ENCODE results near the gene MPRIP. TPM values are rescaled to one million over a fixed set of nuclear protein-coding genes. Genes with fewer than 3 reads are reported as not detected.

MPRIP gene
- total and polyA plus RNA-seq, 3 experiments from 2014 or later = 40.3 to 184 (median 174) TPM

GRCh38 chr17:17075125-17075781 lies 33.0 kb downstream of the MPRIP start:
- CTCF ChIA-PET = no interaction called here
- peak in 1 of 5 donors; percentile 45 for DNase-seq

GRCh38 chr17:17076066-17076465 lies 33.8 kb downstream of the MPRIP start:
- Mint-ChIP-seq H3K4me1 (peaks cover 44 to 62% (median 52%) of the 10 kb centered on the region in 3 donors), H3K4me3 (no peak overlapping the region), H3K27me3 (no peaks in the 10 kb centered on the region), H3K27ac (peak overlapping the region in 5 of 8 donors; percentile 13 to 81 (median 55)), H3K36me3 (peaks cover 3 to 70% (median 16%) of the 10 kb centered on the region in 3 donors), H3K9me3 (no peaks in the 10 kb centered on the region)
- CTCF ChIA-PET = interaction anchor here (1.4 kb wide), 1 partner anchor 197 kb away, joined by 3 read pairs; no protein-coding TSS in a partner anchor
- Histone ChIP-seq H3K27ac (ENCODE audit: low read depth, low read length) (no peak overlapping the region), H3K27me3 (ENCODE audit: insufficient read depth, low read length, poor library complexity, severe bottlenecking) (no peaks in the 10 kb centered on the region), H3K4me3 (ENCODE audit: low read length) (no peak overlapping the region), H3K9me3 (ENCODE audit: low read length) (no peaks in the 10 kb centered on the region), H3K4me1 (ENCODE audit: insufficient read depth, low read length) (peaks cover 28% of the 10 kb centered on the region), H3K36me3 (ENCODE audit: insufficient read depth, low read length) (peaks cover 12% of the 10 kb centered on the region)
- DNase-seq = peak in 1 of 5 donors; percentile 13
- POLR2A ChIA-PET = no interaction called here

More at GRCh38 chr17:17075125-17075781, 33.0 kb downstream of the MPRIP start:
- Mint-ChIP-seq H3K4me3 (peak overlapping the region in 1 of 7 donors; percentile 35), H3K9me3 (peaks cover 0 to 2% (median 0%) of the 10 kb centered on the region in 5 donors), H3K27me3 (no peaks in the 10 kb centered on the region), H3K36me3 (peaks cover 6 to 69% (median 20%) of the 10 kb centered on the region in 3 donors), H3K4me1 (peaks cover 45 to 65% (median 57%) of the 10 kb centered on the region in 3 donors), H3K27ac (peak overlapping the region; percentile 5 to 87 (median 60))
- H3K4me3 ChIP-seq (ENCODE audit: low read length) = no peak overlapping the region
- peaks cover 12% of the 10 kb centered on the region for H3K36me3 ChIP-seq (ENCODE audit: insufficient read depth, low read length)
- no peaks in the 10 kb centered on the region for H3K27me3 ChIP-seq (ENCODE audit: insufficient read depth, low read length, poor library complexity, severe bottlenecking)
- POLR2A ChIA-PET = no interaction called here
- no peak overlapping the region for H3K27ac ChIP-seq (ENCODE audit: low read depth, low read length)
- H3K4me1 ChIP-seq (ENCODE audit: insufficient read depth, low read length) = peaks cover 28% of the 10 kb centered on the region
- H3K9me3 ChIP-seq (ENCODE audit: low read length) = no peaks in the 10 kb centered on the region

GRCh38 chr17:17077101-17077500 lies 34.8 kb downstream of the MPRIP start:
- H3K9me3 Mint-ChIP-seq = no peaks in the 10 kb centered on the region
- H3K4me1 Mint-ChIP-seq = peaks cover 38 to 55% (median 46%) of the 10 kb centered on the region in 3 donors
- no peaks in the 10 kb centered on the region for H3K27me3 Mint-ChIP-seq
- H3K27ac Mint-ChIP-seq = peak overlapping the region in 2 of 8 donors; percentile 23 to 73
- DNase-seq = no peak
- POLR2A ChIA-PET = no interaction called here
- no peaks in the 10 kb centered on the region for H3K27me3 ChIP-seq (ENCODE audit: insufficient read depth, low read length, poor library complexity, severe bottlenecking)
- H3K27ac ChIP-seq (ENCODE audit: low read depth, low read length) = no peak overlapping the region
- H3K9me3 ChIP-seq (ENCODE audit: low read length) = no peaks in the 10 kb centered on the region
- H3K4me3 ChIP-seq (ENCODE audit: low read length) = no peak overlapping the region
- H3K4me3 Mint-ChIP-seq = no peak overlapping the region
- H3K36me3 Mint-ChIP-seq = peaks cover 3 to 68% (median 15%) of the 10 kb centered on the region in 3 donors
- CTCF ChIA-PET = interaction anchor here (1.4 kb wide), 1 partner anchor 196 kb away, joined by 3 read pairs; no protein-coding TSS in a partner anchor
- peaks cover 12% of the 10 kb centered on the region for H3K36me3 ChIP-seq (ENCODE audit: insufficient read depth, low read length)
- H3K4me1 ChIP-seq (ENCODE audit: insufficient read depth, low read length) = peaks cover 27% of the 10 kb centered on the region

- CTCF ChIA-PET = no interaction called here
- Mint-ChIP-seq H3K4me3 (no peak overlapping the region), H3K27me3 (no peaks in the 10 kb centered on the region), H3K27ac (peak overlapping the region in 1 of 8 donors; percentile 77), H3K4me1 (peaks cover 37 to 50% (median 42%) of the 10 kb centered on the region in 3 donors), H3K9me3 (no peaks in the 10 kb centered on the region), H3K36me3 (peaks cover 3 to 68% (median 18%) of the 10 kb centered on the region in 3 donors)
- Histone ChIP-seq H3K27me3 (ENCODE audit: insufficient read depth, low read length, poor library complexity, severe bottlenecking) (no peaks in the 10 kb centered on the region), H3K4me3 (ENCODE audit: low read length) (no peak overlapping the region), H3K27ac (ENCODE audit: low read depth, low read length) (no peak overlapping the region), H3K36me3 (ENCODE audit: insufficient read depth, low read length) (peaks cover 12% of the 10 kb centered on the region), H3K9me3 (ENCODE audit: low read length) (no peaks in the 10 kb centered on the region), H3K4me1 (ENCODE audit: insufficient read depth, low read length) (peaks cover 17% of the 10 kb centered on the region)
- POLR2A ChIA-PET = no interaction called here
- DNase-seq = peak in 1 of 5 donors; percentile 10
Measured at GRCh38 chr17:17077861-17078732, 35.8 kb downstream of the MPRIP start.

GRCh38 chr17:17078832-17079231 lies 36.6 kb downstream of the MPRIP start:
- POLR2A ChIA-PET = no interaction called here
- no peaks in the 10 kb centered on the region for H3K27me3 Mint-ChIP-seq
- no peaks in the 10 kb centered on the region for H3K9me3 Mint-ChIP-seq
- CTCF ChIA-PET = no interaction called here
- H3K27me3 ChIP-seq (ENCODE audit: insufficient read depth, low read length, poor library complexity, severe bottlenecking) = no peaks in the 10 kb centered on the region
- peaks cover 11% of the 10 kb centered on the region for H3K4me1 ChIP-seq (ENCODE audit: insufficient read depth, low read length)
- H3K27ac ChIP-seq (ENCODE audit: low read depth, low read length) = no peak overlapping the region
- peak in 1 of 5 donors; percentile 30 for DNase-seq
- no peak overlapping the region for H3K4me3 Mint-ChIP-seq
- no peaks in the 10 kb centered on the region for H3K9me3 ChIP-seq (ENCODE audit: low read length)
- H3K4me1 Mint-ChIP-seq = peaks cover 33 to 45% (median 38%) of the 10 kb centered on the region in 3 donors
- peaks cover 12% of the 10 kb centered on the region for H3K36me3 ChIP-seq (ENCODE audit: insufficient read depth, low read length)
- no peak overlapping the region for H3K4me3 ChIP-seq (ENCODE audit: low read length)
- peaks cover 3 to 70% (median 20%) of the 10 kb centered on the region in 3 donors for H3K36me3 Mint-ChIP-seq
- H3K27ac Mint-ChIP-seq = peak overlapping the region in 3 of 8 donors; percentile 14 to 54 (median 33)

GRCh38 chr17:17079336-17079735 lies 37.1 kb downstream of the MPRIP start:
- no peaks in the 10 kb centered on the region for H3K27me3 ChIP-seq (ENCODE audit: insufficient read depth, low read length, poor library complexity, severe bottlenecking)
- Mint-ChIP-seq H3K27me3 (no peaks in the 10 kb centered on the region), H3K9me3 (no peaks in the 10 kb centered on the region), H3K27ac (peak overlapping the region in 1 of 8 donors; percentile 14), H3K36me3 (peaks cover 3 to 75% (median 21%) of the 10 kb centered on the region in 3 donors), H3K4me3 (no peak overlapping the region), H3K4me1 (peaks cover 28 to 45% (median 33%) of the 10 kb centered on the region in 3 donors)
- H3K4me1 ChIP-seq (ENCODE audit: insufficient read depth, low read length) = peaks cover 6% of the 10 kb centered on the region
- H3K9me3 ChIP-seq (ENCODE audit: low read length) = no peaks in the 10 kb centered on the region
- peaks cover 12% of the 10 kb centered on the region for H3K36me3 ChIP-seq (ENCODE audit: insufficient read depth, low read length)
- POLR2A ChIA-PET = no interaction called here
- no peak for DNase-seq
- no peak overlapping the region for H3K4me3 ChIP-seq (ENCODE audit: low read length)
- no peak overlapping the region for H3K27ac ChIP-seq (ENCODE audit: low read depth, low read length)
- CTCF ChIA-PET = no interaction called here

DNA sequence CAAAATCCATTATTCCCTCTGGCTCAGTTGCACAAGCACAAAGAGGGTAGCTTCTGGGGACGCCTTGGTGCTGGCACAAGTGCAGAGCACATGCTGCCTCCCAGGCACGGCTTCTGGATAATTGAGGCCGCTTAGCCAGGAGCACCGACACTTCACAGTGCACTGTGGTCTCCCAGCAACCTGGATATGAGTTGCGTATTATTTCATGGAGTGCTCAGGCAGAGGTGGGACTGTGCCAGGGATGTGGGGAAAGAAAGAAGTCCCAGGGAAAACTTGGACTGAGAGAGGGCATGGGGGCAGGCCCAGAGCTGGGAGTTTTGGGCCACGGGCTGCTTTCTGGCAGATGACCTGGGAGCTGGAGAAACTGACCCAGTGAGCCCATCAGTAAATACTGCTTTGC lies 37.5 kb downstream of the MPRIP start:
- peaks cover 3 to 77% (median 21%) of the 10 kb centered on the region in 3 donors for H3K36me3 Mint-ChIP-seq
- no peaks in the 10 kb centered on the region for H3K27me3 ChIP-seq (ENCODE audit: insufficient read depth, low read length, poor library complexity, severe bottlenecking)
- ChIA-PET POLR2A (no interaction called here), CTCF (interaction anchor here (1.3 kb wide), 1 partner anchor 9 kb away, joined by 3 read pairs; no protein-coding TSS in a partner anchor)
- H3K27ac Mint-ChIP-seq = peak overlapping the region in 2 of 8 donors; percentile 38 to 87
- peaks cover 4% of the 10 kb centered on the region for H3K4me1 ChIP-seq (ENCODE audit: insufficient read depth, low read length)
- H3K4me3 ChIP-seq (ENCODE audit: low read length) = no peak overlapping the region
- H3K4me3 Mint-ChIP-seq = no peak overlapping the region
- H3K9me3 Mint-ChIP-seq = no peaks in the 10 kb centered on the region
- no peak overlapping the region for H3K27ac ChIP-seq (ENCODE audit: low read depth, low read length)
- peaks cover 24 to 40% (median 29%) of the 10 kb centered on the region in 3 donors for H3K4me1 Mint-ChIP-seq
- peaks cover 12% of the 10 kb centered on the region for H3K36me3 ChIP-seq (ENCODE audit: insufficient read depth, low read length)
- H3K9me3 ChIP-seq (ENCODE audit: low read length) = no peaks in the 10 kb centered on the region
- no peaks in the 10 kb centered on the region for H3K27me3 Mint-ChIP-seq
- peak in 1 of 5 donors; percentile 20 for DNase-seq

Measured in CD8-positive, alpha-beta memory T cell (primary cell).